ENCODE results near the gene RITA1.
"Not testable (repeated sequence)": the region's sequence is repeated elsewhere in the genome, so short reads cannot be mapped to it uniquely, and the experiment has no call there.

The RITA1 gene

GRCh38 chr12:113202300-113203075, 17.0 kb downstream of the RITA1 start:
- TF ChIP-seq, protein P1, sequence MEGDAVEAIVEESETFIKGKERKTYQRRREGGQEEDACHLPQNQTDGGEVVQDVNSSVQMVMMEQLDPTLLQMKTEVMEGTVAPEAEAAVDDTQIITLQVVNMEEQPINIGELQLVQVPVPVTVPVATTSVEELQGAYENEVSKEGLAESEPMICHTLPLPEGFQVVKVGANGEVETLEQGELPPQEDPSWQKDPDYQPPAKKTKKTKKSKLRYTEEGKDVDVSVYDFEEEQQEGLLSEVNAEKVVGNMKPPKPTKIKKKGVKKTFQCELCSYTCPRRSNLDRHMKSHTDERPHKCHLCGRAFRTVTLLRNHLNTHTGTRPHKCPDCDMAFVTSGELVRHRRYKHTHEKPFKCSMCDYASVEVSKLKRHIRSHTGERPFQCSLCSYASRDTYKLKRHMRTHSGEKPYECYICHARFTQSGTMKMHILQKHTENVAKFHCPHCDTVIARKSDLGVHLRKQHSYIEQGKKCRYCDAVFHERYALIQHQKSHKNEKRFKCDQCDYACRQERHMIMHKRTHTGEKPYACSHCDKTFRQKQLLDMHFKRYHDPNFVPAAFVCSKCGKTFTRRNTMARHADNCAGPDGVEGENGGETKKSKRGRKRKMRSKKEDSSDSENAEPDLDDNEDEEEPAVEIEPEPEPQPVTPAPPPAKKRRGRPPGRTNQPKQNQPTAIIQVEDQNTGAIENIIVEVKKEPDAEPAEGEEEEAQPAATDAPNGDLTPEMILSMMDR (IDR thresholded peaks at IDR 0.05; ENCODE audit: control extremely low read depth, extremely low read depth, low read depth, missing control alignments): no peak

GRCh38 chr12:113203852-113204760, 18.6 kb downstream of the RITA1 start:
- CTCF ChIA-PET: interaction anchor here (1.0 to 2.5 kb wide), 8 partner anchors 9 to 42 kb away, joined by 3 to 9 read pairs (median 4); partner anchors contain the start of gene TPCN1
- TF ChIP-seq, protein P1 (IDR thresholded peaks at IDR 0.05; ENCODE audit: control extremely low read depth, extremely low read depth, low read depth, missing control alignments): no peak
- POLR2A ChIA-PET: interaction anchor here (0.8 to 1.4 kb wide), 2 partner anchors 17 to 36 kb away, joined by 3 to 4 read pairs; partner anchors contain the start of gene TPCN1
- DNase-seq (ENCODE audit: extremely low spot score): no peak

More at GRCh38 chr12:113202300-113203075, 17.0 kb downstream of the RITA1 start:
- POLR2A ChIA-PET: interaction anchor here (1.4 kb wide), 1 partner anchor 19 kb away, joined by 4 read pairs; the partner anchor contains the start of gene TPCN1
- CTCF ChIA-PET: interaction anchor here (1.0 to 2.1 kb wide), 5 partner anchors 11 to 33 kb away, joined by 3 to 6 read pairs (median 3); partner anchors contain the start of gene TPCN1
- no peak for DNase-seq (ENCODE audit: extremely low spot score)

DNA sequence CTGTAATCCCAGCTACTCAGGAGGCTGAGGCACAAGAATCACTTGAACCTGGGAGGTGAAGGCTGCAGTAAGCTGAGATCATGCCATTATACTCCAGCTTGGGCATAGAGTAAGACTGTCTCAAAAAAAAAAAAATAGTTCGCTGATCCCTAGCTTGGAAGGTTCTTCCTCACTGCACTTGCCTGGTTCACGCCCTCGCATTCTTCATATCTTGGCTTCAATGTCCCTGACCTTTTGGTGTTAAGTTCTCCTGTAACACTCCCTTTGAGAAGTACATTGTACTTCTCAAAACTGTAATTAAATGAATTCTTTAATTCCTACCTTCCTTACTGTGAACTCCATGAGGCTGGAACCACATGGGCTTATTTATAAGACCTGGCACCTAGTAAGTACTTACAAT, 19.3 kb downstream of the RITA1 start:
- TF ChIP-seq, protein P1 (IDR thresholded peaks at IDR 0.05; ENCODE audit: control extremely low read depth, extremely low read depth, low read depth, missing control alignments): no peak
- DNase-seq (ENCODE audit: extremely low spot score): no peak
- POLR2A ChIA-PET: interaction anchor here (0.6 kb wide), 1 partner anchor 17 kb away, joined by 4 read pairs; no protein-coding TSS in a partner anchor
- CTCF ChIA-PET: interaction anchor here (1.0 to 2.5 kb wide), 6 partner anchors 9 to 41 kb away, joined by 3 to 9 read pairs (median 5); partner anchors contain the start of gene TPCN1

GRCh38 chr12:113206802-113207201, 21.3 kb downstream of the RITA1 start:
- ChIA-PET CTCF (interaction anchor here (1.0 to 1.2 kb wide), 2 partner anchors 12 to 16 kb away, joined by 3 to 4 read pairs; no protein-coding TSS in a partner anchor), POLR2A (interaction anchor here (2.5 kb wide), 1 partner anchor 16 kb away, joined by 25 read pairs; the partner anchor contains the start of gene TPCN1)
- DNase-seq (ENCODE audit: extremely low spot score): not testable (repeated sequence)

GRCh38 chr12:113207613-113208040, 22.1 kb downstream of the RITA1 start:
- TF ChIP-seq, protein P1 (IDR thresholded peaks at IDR 0.05; ENCODE audit: control extremely low read depth, extremely low read depth, low read depth, missing control alignments): no peak
- DNase-seq (ENCODE audit: extremely low spot score): no peak
- CTCF ChIA-PET: interaction anchor here (1.0 to 1.9 kb wide), 4 partner anchors 10 to 15 kb away, joined by 4 to 6 read pairs (median 4); no protein-coding TSS in a partner anchor
- POLR2A ChIA-PET: interaction anchor here (2.5 kb wide), 1 partner anchor 15 kb away, joined by 25 read pairs; the partner anchor contains the start of gene TPCN1

GRCh38 chr12:113208041-113208934, 22.8 kb downstream of the RITA1 start:
- TF ChIP-seq, protein P1 (IDR thresholded peaks at IDR 0.05; ENCODE audit: control extremely low read depth, extremely low read depth, low read depth, missing control alignments): no peak
- CTCF ChIA-PET: interaction anchor here (1.0 to 1.9 kb wide), 5 partner anchors 9 to 19 kb away, joined by 3 to 6 read pairs (median 4); no protein-coding TSS in a partner anchor
- POLR2A ChIA-PET: interaction anchor here (2.5 kb wide), 1 partner anchor 14 kb away, joined by 25 read pairs; the partner anchor contains the start of gene TPCN1
- DNase-seq (ENCODE audit: extremely low spot score): peak; percentile 84
